PFSK-1 (cell line): Measurements from ENCODE around the gene C10orf67.

Experiments
- FOXP2 ChIP-seq: optimal IDR thresholded peaks from 2 replicates; pipeline ENCODE3; 2011; ENCODE audit warnings: borderline replicate concordance, control low read depth, inconsistent platforms; ENCODE audit not compliant: insufficient read depth; ENCODE audit errors: extremely low read length, extremely low read depth
- POLR2AphosphoS5 ChIP-seq: IDR thresholded peaks from 2 replicates; pipeline ENCODE4 v1.6.1; 2012; ENCODE audit warnings: low read depth, mild to moderate bottlenecking, control low read depth, low read length, moderate library complexity
- REST ChIP-seq, 2 experiments: IDR thresholded peaks; 2 replicates each; pipeline versions ENCODE4 v1.6.1 to v1.8.0; 2011 to 2012; ENCODE audit warnings: low read depth in 2 of 2, low read length in 2 of 2, control low read depth in 1 of 2, inconsistent platforms in 1 of 2, mild to moderate bottlenecking in 1 of 2, moderate library complexity in 1 of 2; ENCODE audit not compliant: insufficient read depth in 1 of 2
- SIN3A ChIP-seq: IDR thresholded peaks from 2 replicates; pipeline ENCODE4 v1.6.1; 2012; ENCODE audit warnings: mild to moderate bottlenecking, low read length, moderate library complexity, borderline replicate concordance; ENCODE audit not compliant: insufficient read depth
- TAF1 ChIP-seq: IDR thresholded peaks from 2 replicates; pipeline ENCODE4 v1.6.1; 2012; ENCODE audit warnings: low read length, control low read depth, borderline replicate concordance; ENCODE audit not compliant: insufficient read depth

The C10orf67 gene

GRCh38 chr10:23311034-23311433 lies 33.6 kb downstream of the C10orf67 start:
- TF ChIP-seq TAF1 = no peak
- no peak for TF ChIP-seq SIN3A

GRCh38 chr10:23310404-23310803 lies 34.2 kb downstream of the C10orf67 start:
- TF ChIP-seq POLR2AphosphoS5 = no peak
- TF ChIP-seq SIN3A = no peak
- TF ChIP-seq TAF1 = no peak
- no peak for TF ChIP-seq REST (IDR thresholded peaks at IDR 0.05; ENCODE audit: insufficient read depth in 1 of 2, low read depth in 2 of 2, low read length in 2 of 2)
- no peak for TF ChIP-seq FOXP2

GRCh38 chr10:23294638-23295247 lies 49.9 kb downstream of the C10orf67 start:
- TF ChIP-seq SIN3A (no peak), REST (IDR thresholded peaks at IDR 0.05; ENCODE audit: insufficient read depth in 1 of 2, low read depth in 2 of 2, low read length in 2 of 2) (no peak), POLR2AphosphoS5 (no peak), TAF1 (no peak), FOXP2 (no peak)

- no peak for TF ChIP-seq REST (IDR thresholded peaks at IDR 0.05; ENCODE audit: insufficient read depth in 1 of 2, low read depth in 2 of 2, low read length in 2 of 2)
- no peak for TF ChIP-seq FOXP2
- no peak for TF ChIP-seq TAF1
- TF ChIP-seq SIN3A = no peak
- TF ChIP-seq POLR2AphosphoS5 = no peak
Measured at GRCh38 chr10:23293973-23294590, 50.5 kb downstream of the C10orf67 start.

GRCh38 chr10:23293145-23293724 lies 51.4 kb downstream of the C10orf67 start:
- no peak for TF ChIP-seq REST (IDR thresholded peaks at IDR 0.05; ENCODE audit: insufficient read depth in 1 of 2, low read depth in 2 of 2, low read length in 2 of 2)
- no peak for TF ChIP-seq FOXP2
